Inferior parietal cortex (tissue), 1 donor: ENCODE results near the gene MAP3K12.
A peak's percentile ranks its signal among the peaks of the same experiment; 100 is the strongest.
"Not testable (repeated sequence)": the region's sequence is repeated elsewhere in the genome, so short reads cannot be mapped to it uniquely, and the experiment has no call there.

ENCODE experiments used
- DNase-seq: peaks from one replicate; pipeline ENCODE4 v3.0.0-alpha.2; 2016; ENCODE audit errors: extremely low spot score

MAP3K12 gene

DNA sequence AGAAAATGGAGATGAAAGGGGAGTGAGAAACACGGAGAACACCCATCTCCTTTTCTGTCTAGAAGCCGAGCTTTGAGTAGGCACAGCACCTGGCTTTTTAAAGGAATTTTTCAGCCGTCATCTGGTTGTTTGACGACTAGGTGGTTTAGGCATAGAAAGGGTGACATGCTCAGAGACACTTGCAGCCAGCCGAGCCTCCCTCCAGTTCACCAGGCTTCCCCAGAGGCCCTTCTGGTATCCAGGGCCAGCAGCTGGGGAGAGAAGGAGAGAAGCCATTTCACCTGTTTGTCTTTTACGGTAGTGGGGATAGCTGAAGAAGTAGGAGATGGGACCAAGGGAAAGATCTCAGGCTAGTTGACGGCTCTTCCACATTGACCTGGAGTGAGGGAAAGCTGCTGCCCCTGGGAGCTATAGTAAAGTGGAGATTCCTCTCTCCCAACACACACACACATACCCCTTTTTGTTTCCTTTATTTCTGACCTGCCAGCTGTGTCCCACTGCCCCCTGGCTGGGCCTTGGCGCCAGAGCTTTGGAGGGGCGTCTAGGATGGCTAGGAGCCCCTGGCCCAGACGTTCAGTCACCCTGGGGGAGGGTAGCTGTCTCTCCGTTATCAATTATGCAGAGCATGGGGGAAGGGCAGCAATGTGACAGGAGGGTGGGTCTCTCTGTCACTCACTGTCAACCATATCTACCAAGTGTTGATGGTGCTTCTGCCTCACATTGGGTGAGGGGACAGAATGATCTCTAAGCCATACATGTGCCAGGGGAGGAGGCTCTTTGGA lies 5.5 kb downstream of the MAP3K12 start:
- DNase-seq = no peak

DNA sequence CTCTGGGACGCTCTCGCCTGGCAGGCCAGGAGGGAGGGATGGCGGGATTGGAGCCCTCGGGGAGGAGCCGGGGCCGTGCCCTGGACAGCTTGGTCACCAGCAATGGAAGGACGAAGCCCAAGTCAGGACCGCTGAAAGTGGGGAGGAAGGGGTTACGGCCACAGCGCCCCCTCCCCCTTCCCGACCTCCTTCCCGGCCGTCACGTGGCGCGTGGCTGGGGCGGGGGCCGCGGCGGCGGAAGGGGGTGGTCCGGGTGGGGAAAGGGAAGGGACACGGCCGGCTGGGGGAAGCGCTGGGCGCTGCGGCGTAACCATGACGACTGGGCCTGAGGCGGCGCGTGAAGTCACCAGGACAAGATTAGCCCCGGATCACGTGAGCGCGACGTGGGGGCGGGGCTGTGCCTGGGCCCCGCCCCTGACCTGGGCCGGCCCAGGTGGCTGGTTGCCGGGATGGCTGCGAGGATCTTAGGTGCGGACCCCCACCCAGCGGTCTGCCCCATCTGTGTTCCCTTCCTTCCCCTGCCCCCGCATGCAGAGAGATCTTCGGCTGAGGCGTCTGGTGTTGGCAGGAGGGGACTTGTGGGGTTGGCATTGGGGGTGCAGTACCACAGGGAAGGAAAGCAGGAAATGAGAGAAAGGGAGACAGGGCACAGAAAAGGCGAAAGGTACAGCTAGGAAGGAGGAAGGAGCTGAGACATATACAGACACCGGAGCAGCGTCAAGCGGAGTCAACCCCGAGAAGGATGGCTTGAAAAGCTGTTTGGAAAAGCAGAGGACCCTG lies 6.2 kb downstream of the MAP3K12 start:
- peak; percentile 90 for DNase-seq

DNA sequence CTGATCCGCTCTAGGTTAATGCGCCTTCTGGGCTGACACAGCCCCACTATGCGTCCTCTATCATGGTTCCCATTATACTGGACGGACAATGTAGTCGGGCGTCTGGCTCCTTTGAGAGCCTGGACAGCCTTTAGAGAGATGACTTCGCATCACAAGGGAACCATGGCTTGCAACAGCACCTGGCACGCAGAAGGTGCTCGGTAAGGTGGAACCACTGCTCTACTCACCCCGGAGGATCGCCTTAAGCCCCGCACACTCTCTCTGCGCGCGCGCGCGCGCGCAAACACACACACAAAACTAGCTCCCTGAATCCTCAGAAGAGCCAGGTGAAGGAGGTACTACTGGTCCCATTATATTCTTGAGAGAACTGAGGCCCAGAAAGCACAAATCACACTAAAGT lies 7.1 kb downstream of the MAP3K12 start:
- no peak for DNase-seq

DNA sequence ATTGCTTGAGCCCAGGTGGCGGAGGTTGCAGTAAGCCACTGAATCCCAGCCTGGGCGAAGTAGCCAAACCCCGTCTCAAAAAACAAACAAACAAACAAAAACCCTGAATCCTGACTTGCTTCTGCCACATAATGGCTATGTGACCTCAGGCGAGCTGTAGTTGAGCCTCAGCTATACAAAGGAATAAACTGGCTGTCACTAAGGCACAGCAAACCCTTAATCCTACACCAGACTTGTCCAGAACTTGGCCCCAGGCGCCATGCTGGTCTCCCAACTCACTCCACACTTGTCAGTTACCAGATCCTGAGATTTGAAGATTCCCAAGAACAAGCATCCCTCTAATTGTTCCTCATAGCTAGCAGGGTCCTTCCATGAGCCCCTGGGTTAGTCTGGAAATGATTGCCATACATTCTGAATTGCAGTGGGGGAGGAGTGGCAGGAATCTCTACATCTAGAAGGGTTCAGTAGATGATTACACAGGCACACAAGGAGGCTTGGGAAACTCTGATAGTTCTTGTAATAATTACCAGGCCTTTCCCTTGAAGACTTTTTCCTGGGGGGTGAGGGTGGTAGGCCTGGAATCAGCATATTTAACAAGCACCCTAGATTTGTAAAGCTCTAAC lies 9.9 kb downstream of the MAP3K12 start:
- DNase-seq = no peak

DNA sequence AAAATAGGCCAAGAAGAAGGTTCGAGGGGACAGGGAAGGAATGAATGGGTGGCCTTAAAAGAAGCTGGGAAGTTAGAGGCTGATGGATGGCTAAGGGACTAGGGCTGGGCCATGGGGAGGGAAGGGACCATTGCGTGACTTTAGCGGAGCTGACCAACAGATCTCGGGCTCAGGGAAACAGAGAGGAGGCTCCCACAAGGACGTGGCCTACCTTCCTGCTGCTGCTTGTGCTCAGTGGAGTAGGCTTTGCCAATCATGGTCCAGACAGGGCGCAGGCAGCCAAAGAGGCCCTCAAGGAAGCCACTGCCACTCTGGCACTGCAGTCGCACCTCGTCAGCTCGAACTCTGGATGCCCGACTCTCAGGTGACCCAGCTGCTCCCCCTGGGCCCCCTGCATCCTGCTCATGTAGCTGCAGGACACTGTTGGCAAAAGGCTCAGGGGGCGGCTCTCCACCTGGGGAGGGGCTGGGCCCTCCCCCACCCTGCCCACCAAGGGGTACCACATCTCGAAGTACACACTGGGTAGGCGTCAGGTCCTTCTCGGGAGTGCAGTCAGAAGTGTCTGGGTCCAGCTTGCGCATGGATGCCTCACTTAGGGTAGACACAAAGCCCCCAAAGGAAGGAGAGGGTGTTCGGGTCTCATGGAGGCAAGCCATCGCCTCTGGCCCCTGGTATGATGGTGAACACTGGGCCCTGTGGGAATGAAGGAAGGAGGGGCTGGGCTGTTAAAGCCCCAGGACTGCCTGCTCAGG lies 12.3 kb downstream of the MAP3K12 start:
- DNase-seq = no peak

DNA sequence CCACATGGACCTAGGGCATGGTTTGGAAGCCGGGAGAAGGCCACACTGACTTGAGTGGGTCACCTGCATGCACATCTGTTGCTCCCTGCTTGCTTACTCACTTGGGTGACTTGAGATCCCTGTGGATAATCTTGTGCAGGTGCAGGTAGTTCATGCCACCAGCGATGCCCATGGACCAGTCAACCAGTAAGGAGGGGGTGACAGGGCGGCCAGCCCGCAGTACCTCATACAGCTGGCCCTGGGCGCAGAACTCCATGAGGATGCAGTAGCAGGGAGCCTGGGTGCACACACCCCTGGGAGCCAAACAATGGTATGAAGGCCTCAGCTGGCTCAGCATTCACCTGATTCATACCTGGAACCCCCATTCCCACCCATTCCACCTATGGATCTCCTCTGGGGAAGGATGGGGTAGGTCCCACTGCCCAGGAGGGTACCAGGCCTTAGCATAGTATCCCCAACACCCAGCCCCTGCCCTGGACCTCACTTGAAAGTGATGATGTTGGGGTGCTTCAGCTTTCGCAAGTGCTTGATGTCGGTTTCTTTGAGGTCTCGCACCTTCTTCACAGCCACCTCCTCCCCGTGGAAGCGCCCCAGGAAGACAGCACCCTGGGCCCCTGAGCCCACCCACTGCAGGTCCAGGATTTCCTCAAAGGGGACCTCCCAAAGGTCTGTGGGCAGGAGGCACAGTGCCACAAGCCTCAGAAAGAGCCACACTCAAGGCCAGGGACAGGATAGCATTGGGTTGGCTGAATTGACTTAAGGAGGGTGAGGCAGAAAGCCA lies 13.1 kb downstream of the MAP3K12 start:
- DNase-seq = no peak

DNA sequence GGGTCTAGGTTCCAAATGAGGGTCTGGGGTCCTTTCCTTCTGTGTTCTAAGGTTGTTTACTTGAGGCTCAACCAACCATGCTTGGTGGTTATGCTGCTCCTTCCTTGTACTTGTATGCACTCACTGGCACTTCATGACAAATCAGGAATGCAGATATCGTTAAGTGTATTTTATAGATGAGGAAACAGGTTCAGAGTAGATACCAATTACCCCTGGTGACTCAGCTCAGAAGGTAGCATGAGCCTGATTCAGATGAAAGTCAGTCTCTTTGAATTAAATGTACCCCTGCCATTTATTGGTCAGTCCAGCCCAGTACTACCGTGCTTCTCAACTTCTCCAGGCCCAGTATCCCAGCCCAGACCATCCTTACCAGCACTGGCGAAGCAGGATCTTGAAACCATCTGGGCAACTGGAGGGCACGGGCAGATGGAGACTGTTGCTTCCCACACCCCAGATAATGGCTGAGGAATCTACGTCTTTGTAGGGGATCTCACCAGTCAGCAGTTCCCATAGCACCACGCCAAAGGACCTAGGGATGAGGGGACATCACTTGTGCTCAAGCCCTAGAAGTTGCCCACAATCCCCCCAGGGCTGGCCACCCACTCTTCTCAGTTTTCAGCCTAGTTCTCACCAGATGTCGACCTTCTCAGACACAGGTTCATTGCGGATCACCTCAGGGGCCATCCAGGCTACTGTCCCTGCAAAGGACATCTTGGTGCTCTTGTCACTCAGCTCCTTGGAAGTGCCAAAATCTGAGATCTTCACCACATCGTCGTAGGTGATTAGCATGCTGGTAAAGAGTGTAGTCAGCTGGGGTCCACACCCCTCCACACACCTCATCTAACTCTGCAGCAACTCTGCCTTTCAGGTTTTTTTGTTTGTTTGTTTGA lies 14.3 kb downstream of the MAP3K12 start:
- DNase-seq = no peak

DNA sequence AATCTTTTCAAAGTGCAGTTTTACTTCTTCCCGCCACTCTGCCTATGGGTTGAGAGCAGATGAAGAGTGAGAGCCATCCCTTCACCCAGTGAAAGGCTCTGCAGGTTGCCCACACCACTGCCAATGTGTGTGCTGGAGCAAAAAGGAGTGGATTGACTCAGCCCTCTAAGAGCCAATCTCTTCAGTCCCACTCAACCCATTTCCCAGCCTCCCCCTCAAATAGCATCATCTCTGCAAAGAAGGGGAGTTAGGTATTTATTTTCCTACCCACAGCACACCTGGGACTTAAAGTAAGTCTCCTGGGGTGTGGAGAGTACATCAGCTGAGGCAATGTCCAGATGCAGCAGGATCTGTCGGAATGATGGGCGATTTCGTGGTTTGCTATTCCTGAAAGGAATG lies 15.3 kb downstream of the MAP3K12 start:
- no peak for DNase-seq

DNA sequence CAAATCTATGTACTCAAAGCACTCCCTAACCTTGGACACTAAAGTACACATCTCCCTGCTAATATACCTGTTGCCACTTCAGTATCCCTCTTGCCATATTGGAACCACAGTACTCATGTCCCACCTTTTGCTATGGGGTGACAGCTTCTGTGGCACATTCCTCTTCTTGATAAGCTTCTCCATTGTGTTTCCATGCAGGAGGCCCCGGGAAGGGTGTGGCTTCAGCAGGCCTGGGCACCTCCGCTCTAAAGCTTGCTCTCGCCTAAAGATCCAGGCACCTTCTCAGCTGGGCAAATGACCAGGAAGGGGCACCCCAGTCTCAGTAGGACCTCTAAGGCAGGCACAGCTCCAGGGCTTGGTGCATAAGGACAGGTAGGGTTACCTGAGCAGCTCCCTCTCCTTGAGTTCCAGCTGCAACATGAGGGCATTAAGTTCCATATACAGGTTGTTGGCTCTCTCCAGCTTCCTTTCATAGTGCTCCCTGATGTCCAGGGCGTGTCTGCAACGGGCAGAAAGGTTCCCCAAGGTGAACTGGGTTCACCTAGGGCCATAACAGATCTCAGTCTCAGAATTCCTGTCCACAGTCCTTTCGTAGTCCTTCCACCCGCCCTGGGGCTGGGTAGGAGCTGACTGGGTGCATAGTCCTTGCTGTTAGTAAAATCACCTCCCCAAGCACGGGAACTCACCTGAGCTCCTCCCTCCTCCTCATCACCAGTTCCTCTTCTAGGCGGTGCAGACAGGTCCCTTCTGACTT lies 15.9 kb downstream of the MAP3K12 start:
- DNase-seq = no peak

DNA sequence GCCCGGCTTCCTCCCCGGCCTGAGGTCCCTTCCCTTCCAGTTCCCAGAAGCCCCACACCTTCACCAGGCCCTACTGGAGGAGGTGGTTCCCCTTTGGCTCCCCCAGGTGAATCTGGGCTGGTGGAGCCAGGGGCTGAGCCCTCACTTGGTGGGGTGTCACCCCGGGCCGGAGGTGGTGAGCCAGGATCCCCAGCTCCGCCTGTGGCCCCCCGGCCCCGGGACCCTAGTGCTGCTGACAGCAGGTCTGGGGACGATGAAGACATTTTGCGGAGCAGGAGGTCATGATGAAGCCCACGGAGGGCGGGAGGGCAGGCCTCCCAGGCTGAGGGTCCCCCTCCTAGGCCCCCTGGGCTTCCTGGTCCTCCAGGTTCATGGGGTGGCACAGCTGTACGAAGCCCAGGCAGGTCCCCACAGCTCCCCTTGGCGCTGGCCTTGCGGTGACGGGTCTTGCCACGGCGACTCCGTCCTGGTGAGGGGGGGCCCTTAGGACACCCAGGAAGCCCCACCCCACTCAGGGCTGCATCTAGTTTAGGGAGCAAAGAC lies 16.6 kb downstream of the MAP3K12 start:
- no peak for DNase-seq

DNA sequence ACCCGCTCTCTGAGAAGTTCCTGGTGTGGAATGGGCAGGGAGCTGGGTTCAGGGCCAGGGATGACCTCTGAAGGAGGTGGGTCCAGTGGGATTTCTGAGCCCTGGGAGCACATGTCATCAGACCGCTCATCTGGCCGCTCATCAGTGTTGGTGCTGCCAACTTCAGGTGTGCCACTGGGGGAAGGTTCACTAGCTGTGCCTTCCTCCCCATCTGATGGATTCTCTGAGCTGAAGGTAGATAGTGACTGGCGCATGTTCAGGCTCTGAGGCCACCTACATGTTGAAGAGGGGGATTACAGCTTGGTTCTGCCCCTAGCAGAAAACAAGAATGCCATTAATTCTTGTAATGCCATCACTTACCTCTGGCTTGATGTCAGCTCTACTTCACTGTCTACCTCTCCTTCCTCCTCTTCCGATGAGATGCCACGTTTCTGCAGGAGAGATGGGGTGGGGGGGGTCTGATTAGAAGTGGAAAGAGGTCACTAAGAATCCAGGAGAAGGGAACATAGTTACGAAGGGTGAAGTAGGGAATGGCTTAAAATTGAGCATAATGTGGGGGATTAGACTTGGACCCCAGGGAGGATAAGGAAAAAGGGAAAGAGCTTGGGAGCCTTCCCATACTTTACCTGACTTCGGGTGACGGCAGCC lies 17.2 kb downstream of the MAP3K12 start:
- DNase-seq = no peak

DNA sequence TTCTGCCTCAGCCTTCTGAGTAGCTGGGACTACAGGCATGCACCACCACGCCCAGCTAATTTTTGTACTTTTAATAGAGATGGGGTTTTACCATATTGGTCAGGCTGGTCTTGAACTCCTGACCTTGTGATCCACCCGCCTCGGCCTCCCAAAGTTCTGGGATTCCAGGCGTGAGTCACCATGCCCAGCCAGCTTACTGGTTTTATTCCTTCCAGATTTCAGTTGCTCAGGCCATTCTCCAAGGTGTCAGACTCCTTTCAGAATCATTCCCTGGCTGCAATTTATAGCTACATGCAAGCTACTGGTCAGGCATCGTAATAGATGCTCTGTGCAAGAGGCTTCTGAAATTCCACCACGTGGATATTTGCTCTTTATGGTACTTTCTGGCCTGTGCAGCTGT lies 17.8 kb downstream of the MAP3K12 start:
- not testable (repeated sequence) for DNase-seq

DNA sequence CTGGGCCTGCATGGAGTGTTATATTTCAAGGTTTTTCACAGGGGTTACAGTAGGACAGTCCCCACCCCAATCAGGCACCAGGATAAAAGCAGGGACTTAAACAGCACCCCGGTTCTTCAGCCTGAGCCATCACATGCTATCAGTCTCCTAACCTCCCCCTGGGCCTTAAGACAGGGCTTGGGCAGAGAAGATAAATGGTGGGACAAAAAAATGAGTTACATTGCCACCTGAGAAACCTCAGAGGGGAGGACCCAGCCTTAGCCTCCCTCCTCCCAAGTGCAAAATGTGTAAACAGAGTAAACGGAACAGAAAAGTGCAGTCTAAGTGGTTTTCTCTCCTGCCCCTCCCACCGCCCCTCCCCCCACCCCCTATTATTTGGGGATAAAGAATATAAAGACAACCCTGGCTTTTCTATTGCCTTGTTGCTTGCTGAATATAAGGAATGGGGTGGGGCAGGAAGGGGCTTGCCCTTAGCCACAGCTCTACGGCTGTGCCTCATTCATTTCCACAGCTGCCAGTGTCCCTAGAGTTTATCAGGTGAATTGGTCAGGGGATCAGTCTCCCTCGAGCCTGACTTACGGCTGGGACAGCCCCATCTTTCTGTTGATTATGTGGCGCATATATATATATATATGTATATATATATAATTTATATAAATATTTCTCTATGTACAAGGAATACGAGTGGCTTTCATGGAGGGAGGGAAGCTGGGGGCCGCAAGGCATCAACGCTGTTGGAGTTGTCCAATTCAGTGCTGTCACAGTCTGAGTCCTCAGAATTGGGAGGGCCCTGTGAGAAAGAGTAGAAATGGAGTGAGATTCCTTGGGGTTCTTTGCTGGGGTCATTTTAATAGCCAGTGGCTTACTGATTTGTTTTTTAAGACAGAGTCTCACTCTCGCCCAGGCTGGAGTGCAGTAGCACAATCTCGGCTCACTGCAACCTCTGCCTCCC lies 18.5 kb downstream of the MAP3K12 start:
- no peak for DNase-seq

DNA sequence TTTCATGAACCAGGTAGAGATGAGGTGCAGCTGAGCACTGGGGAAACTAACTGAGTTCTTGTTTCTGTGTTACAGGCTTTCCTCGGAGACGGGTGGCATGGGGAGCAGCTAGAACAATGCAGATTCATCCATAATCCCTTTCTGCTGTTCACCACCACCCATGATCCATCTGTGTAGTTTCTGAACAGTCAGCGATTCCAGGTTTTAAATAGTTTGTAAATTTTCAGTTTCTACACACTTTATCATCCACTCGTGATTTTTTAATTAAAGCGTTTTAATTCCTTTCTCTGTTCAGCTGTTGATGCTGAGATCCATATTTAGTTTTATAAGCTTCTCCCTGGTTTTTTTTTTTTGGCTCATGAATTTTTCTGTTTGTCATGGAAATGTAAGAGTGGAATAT lies 19.9 kb downstream of the MAP3K12 start:
- no peak for DNase-seq

DNA sequence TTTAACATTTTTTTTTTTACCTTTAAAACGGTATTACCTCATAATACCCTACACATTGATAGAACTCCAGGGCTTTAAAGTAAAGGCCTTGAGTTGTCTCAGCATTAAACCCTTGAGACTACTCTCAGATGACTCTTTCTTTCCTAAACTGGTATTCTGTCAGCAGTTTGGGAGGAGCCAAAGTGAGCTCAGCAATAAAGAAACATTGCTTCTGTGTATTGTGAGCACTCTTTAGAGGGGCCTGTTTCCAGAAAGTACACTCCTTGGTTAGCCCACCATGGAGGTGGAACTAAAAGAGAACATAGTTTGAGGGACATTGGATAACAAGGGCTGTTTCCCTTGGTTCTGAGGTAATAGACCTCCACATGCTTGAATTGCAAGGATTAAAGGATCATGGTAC lies 20.4 kb downstream of the MAP3K12 start:
- no peak for DNase-seq

DNA sequence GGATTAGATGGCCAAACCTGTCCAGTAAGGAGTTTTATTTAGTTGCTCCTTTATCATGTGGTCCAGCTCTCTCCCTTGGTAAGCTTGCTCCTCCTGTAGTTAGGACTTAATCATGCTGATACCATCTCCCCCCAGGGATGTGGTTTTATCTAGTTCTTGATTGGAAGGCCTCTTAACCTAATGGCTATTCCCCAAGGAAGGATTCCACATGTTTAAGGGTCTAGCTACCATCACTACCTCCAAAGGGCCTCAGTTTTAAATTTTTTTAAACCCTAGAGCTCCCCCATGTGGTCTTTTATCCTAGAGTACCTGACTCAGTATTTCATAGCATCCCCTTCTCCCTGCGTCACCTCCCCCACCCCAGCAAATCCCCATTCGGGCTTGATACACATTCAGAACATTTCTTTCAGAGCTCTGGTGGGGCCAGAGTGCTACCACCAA lies 22.5 kb downstream of the MAP3K12 start:
- DNase-seq = no peak

DNA sequence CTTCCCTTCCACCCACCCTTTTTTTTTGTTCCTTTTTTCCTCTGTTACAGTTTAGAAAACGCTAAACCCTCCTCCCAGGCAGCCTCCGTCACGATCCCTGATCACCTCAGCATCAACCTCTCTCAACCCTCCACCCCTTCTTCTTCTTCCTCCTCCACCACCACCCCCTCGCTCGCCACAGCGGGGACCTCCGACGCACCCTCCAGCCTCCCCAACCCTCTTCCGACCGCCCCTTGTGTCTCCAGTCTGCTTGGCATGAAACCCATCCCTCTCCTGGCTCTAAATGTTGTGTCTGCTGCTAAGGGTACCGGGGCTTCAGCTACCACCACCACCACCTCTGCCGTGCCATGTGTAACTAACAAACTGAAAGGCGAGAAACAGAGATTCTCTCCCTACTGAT lies 24.4 kb downstream of the MAP3K12 start:
- no peak for DNase-seq

DNA sequence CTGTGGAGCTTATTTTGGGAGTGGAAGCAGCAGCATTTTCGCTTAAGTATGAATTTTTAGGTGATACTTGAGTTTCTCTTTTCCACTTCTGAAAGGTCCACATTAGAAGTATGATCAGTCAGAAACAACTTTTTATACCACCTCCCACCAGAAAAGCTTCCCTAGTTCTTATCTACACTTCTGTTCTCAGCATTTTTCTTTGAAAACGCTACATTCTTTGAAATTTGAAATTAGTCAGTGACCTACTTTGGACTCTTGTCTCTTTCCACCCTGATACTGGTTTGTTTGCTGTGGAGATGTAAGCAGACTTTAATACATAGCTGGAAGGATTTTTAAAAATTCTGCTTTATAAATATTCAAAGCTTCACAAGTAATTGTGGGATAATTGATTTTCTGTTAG lies 25.2 kb downstream of the MAP3K12 start:
- no peak for DNase-seq
